Vagina (tissue), 2 donors: ENCODE measurements around the gene PFDN2.

Experiments used
- CTCF ChIP-seq, 3 experiments: fragments of 450-650 bp in 2 of 3; fragments of 200-600 bp in 1 of 3; sonication (generic) in 1 of 3; IDR thresholded peaks; one replicate each; pipeline ENCODE4 v1.5.1; 2017 to 2019; ENCODE audit warnings: antibody characterized with exemption in 3 of 3, mild to moderate bottlenecking in 2 of 3, moderate library complexity in 2 of 3
- POLR2A ChIP-seq, 2 donors: fragments of 450-650 bp; IDR thresholded peaks; one replicate each; pipeline ENCODE4 v1.6.1; 2017; ENCODE audit warnings: antibody characterized with exemption in 2 of 2, mild to moderate bottlenecking in 2 of 2, moderate library complexity in 2 of 2
- POLR2AphosphoS5 ChIP-seq, 2 donors: sonication (generic); formaldehyde crosslinking; IDR thresholded peaks; one replicate each; pipeline ENCODE4 v1.9.0; 2017; ENCODE audit warnings: antibody characterized with exemption in 2 of 2, mild to moderate bottlenecking in 2 of 2, low read depth in 1 of 2; ENCODE audit not compliant: insufficient read depth in 1 of 2

- no peak for TF ChIP-seq CTCF (IDR thresholded peaks at IDR 0.05)
- no peak for TF ChIP-seq POLR2A (IDR thresholded peaks at IDR 0.05)
- TF ChIP-seq POLR2AphosphoS5 (IDR thresholded peaks at IDR 0.05; ENCODE audit: insufficient read depth in 1 of 2, low read depth in 1 of 2), result no peak
These were observed 3.3 kb upstream of the PFDN2 start for GRCh38 chr1:161121042-161121650.
